HG03520 (cell line): Measurements from ENCODE around the gene PRR13.
"Not testable (repeated sequence)": the region's sequence is repeated elsewhere in the genome, so short reads cannot be mapped to it uniquely, and the experiment has no call there.

Experiments
- ATAC-seq: cut with Tn5 transposase; IDR thresholded peaks from one replicate; pipeline ENCODE4 v1.9.1; 2021; ENCODE audit warnings: mild to moderate bottlenecking, moderate library complexity; ENCODE audit not compliant: unreplicated experiment

Gene PRR13

GRCh38 chr12:53435326-53435725 is 6.2 kb upstream of the PRR13 start:
- ATAC-seq, result not testable (repeated sequence)

DNA sequence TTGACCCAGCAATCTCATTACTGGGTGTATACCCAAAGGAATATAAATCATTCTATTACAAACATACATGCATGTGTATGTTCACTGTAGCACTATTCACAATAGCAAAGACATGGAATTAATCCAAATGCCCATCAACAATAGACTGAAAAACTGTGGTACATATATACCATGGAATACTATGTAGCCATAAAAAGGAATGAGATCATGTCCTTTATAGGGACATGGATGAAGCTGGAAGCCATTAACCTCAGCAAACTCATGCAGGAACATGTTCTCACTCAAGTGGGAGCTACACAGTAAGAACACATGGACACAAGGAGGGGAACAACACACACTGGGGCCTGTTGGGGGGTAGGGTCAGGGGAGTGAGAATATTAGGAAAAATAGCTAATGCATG is 2.0 kb upstream of the PRR13 start:
- not testable (repeated sequence) for ATAC-seq

GRCh38 chr12:53443955-53444354 is 2.4 kb downstream of the PRR13 start:
- ATAC-seq, result no peak

DNA sequence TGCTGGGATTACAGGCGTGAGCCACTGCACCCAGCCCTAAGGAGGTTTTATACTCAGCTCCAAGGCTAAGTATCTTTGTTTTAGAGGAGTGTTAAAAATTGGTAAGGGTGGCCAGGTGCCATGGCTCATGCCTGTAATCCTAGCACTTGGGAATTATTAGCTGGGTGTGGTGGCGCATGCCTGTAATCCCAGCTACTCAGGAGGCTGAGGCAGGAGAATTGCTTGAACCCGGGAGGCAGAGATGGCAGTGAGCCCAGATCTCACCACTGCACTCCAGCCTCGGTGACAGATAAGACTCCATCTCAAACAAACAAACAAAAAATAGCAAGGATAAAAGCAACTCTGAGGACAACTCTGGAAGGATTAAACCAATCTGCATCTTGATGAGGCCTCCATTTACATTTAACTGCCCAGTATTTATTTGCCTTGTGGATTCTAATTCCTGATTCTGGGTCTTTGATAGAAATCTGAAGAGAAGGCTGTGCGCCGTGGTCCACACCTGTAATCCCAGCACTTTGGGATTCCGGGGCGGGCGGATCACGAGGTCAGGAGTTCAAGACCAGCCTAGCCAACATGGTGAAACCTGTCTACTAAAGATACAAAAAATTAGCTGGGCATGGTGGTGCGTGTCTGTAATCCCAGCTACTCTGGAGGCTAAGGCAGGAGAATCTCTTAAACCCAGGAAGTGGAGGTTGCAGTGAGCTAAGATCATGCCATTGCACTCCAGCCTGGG is 3.2 kb downstream of the PRR13 start:
- not testable (repeated sequence) for ATAC-seq

GRCh38 chr12:53450936-53451335 is 9.4 kb downstream of the PRR13 start:
- no peak for ATAC-seq

DNA sequence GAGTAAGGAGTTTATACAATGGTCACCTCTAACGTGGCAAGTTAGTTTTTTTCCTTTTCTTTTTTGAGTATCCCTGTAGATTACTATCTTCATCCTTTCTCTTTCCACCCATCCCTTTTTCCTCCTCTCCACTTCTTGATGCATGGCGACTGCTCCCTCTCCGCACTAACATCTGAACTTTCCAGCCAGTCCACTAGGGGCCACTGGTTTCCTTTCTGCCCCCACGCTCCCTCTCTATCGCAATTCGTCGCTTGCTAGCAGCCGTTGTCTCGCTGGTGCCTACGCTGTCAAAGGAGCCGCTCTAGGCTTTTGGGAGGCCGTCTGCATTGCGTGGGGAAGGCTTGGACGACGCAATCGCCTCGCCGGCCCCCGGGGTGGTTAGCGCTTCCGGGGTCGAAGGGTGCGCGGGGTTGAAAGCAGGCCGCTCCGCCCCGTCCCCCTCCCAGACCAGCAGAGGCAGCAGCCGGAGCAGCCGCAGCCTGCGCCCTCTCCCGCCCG is 10.2 kb downstream of the PRR13 start, which contains the start of gene PCBP2:
TSS of gene PCBP2 (plus strand) at position 442 of the 498 bp plus-strand sequence. CDS start 2,699 bp downstream, outside the sequence.
- ATAC-seq, result peak; percentile 97

- ATAC-seq, result no peak
Measured at GRCh38 chr12:53452159-53453077, 10.9 kb downstream of the PRR13 start.

DNA sequence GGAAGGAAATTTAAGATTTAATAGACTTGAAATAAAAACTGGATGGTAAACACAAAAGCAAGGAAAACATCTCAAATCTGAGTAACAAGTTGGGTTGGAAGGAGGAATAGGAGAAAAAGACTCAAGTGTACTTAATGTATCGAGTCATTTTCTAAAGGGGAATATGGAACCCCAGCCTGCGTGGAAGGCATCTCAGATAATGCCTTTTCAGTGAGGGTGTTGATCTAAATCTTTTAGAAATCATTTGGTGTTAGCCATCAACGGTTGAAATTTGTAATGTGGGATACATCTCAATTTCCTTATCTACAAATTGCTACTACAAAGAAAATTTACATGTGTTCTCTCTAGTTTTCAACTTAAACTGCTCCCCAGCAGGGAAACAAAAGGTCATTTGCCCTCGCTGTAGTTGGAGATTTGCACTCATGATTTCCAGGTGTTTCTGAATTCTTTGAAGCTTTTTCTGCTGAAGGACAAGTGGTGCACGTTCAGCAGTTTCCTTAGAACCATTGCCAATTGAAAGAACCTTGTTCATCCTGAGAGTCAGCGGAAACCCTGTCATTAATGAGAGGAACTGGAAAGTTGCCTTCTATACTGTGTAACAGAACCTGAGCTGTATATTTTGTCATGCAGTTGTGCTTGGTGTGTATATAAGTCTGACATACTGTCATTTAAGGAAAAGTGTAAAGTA is 12.6 kb downstream of the PRR13 start:
- no peak for ATAC-seq

DNA sequence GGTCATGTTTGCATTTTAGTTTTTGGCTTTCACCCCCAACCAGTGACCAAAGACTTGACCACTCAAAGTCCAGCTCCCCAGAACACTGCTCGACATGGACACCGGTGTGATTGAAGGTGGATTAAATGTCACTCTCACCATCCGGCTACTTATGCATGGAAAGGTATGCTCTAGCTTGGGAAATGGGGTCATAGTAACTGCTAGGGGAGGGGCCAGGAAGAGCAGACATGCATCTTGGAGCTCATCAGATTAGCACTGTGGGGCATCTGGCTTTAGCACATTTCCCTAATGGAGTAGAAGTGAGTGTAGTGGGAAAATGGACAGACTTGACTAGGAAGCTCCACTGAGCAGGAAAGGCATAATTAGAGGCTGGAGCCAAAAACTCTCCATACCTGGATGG is 13.2 kb downstream of the PRR13 start:
- no peak for ATAC-seq

- no peak for ATAC-seq
Measured at GRCh38 chr12:53456654-53457366, 15.3 kb downstream of the PRR13 start.

DNA sequence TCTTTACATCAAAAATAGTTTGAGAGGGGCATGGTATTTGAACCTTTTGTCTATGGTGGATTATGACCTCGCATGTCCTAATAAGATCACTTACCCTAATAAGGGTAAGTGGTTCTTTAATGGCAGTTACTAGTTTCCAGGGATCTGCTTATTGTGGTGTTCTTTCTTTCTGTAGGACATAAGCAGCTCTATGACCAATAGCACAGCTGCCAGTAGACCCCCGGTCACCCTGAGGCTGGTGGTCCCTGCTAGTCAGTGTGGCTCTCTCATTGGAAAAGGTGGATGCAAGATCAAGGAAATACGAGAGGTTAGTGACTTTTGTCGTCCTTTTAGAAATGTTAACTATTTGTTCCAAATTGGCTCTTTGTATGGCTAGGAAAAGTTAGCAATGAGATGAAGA is 17.6 kb downstream of the PRR13 start:
- ATAC-seq, result no peak

GRCh38 chr12:53461059-53461458 is 19.5 kb downstream of the PRR13 start:
- ATAC-seq, result no peak

DNA sequence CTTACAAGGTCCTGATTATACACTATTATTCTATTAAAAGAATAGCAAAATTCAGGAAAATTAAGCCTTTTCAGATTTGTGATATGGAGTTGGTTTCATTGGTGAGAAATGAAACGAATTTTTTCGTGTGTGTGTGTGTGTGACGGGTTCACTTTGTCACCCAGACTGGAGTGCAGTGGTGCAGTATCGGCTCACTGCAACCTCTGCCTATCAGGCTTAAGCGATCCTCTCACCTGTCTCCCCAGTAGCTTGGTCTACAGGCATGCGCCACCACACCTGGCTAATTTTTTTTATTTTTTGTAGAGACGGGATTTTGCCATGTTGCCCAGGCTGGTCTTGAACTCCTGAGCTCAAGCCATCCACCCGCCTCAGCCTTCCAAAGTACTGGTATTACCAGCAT is 20.1 kb downstream of the PRR13 start:
- ATAC-seq, result no peak

DNA sequence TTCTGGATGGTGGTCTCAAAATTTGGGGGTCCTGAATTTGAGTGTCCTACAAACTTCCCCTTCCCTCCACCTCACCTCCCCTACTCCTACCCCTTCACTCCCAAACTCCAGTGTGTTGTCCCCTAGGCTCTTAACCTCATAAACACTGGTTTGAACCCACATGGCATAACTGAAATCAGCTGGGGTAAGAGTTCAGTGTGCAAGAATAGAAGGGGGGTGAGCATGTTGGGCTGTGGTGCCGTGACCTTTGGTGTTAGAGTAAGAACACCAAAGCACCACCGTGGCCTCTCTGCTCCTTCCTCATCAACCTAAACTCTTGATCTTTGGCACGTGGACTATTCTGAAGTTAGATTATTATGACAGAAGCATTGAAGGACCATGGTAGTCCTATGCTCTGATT is 21.4 kb downstream of the PRR13 start:
- no peak for ATAC-seq

- no peak for ATAC-seq
Measured at GRCh38 chr12:53463802-53464560, 22.4 kb downstream of the PRR13 start.

- ATAC-seq, result no peak
Measured at GRCh38 chr12:53464685-53465418, 23.3 kb downstream of the PRR13 start.

GRCh38 chr12:53465679-53466078 is 24.1 kb downstream of the PRR13 start:
- no peak for ATAC-seq

DNA sequence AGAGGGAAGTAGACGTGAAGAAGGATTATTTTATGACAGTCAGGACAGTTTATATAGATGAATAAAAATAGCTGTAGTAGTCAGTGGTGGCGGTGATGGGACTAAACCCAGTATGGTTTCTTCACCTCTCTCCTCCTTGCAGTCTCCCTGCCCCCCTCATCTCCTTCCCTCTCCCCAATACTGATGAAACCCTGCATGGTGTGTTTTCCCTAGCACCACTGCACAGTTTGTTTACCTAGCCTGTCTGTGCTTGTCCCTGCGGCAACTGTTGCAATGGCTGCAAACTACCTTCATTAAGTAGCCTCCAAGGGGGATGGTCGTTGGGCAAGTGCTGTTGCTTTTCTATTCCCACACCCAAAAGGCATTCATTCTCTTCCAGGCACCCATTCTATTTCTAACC is 25.1 kb downstream of the PRR13 start:
- ATAC-seq, result no peak

DNA sequence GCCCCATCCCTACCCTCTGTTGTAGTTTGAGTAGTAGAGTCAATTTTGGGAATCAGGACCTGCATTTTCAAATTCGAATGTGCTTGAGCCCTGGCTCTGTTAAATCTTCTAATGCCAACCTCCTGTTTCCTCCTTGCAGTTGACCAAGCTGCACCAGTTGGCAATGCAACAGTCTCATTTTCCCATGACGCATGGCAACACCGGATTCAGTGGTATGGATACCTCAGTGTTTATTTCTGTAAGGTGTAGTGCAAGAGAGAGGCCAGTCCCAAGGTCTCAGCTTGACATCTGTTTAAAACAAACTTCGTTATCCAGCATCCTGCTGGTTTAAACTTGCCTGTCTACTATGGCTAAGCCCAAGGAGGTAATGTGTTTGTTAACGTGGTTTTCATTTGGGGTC is 25.5 kb downstream of the PRR13 start:
- no peak for ATAC-seq
